SK-N-SH (cell line): Measurements from ENCODE around the gene AR. TPM values are rescaled to one million over a fixed set of nuclear protein-coding genes. Genes with fewer than 3 reads are reported as not detected.

ENCODE experiments used
- CTCF ChIA-PET: fragments of 300-600, 350-600 bp; formaldehyde crosslinking; extraction: SDS; loops from one replicate; lab custom pipeline; 2021; lab: Yijun Ruan, JAX
- POLR2A ChIA-PET: fragments of 350-600 bp; sonication (Branson Sonifier 250); formaldehyde crosslinking; extraction: SDS; loops from one replicate; lab custom pipeline; 2020; ENCODE audit warnings: antibody characterized with exemption, inconsistent platforms; lab: Yijun Ruan, JAX
- DNase-seq: peaks from one replicate; pipeline ENCODE4 v3.0.0; 2012
- H2AFZ ChIP-seq: fragments of 200-600 bp; sonication (generic); 2 replicates; pipeline ENCODE4 v1.8.1; 2016; ENCODE audit warnings: antibody characterized with exemption, mild to moderate bottlenecking, low read depth
- H3F3A ChIP-seq: fragments of 200-600 bp; sonication (generic); replicated peaks from 2 replicates; pipeline ENCODE3; 2016; ENCODE audit warnings: antibody characterized with exemption, mild to moderate bottlenecking; ENCODE audit not compliant: insufficient read depth
- H3K27ac ChIP-seq, 2 experiments: fragments of 200-500 bp in 1 of 2; fragments of 200-600 bp in 1 of 2; sonication (Bioruptor generic) in 1 of 2; sonication (generic), shearing (Covaris generic) in 1 of 2; 2 replicates each; pipeline versions ENCODE4 v1.5.1 to v1.6.1; 2014 to 2016; ENCODE audit warnings: low read depth in 2 of 2, inconsistent platforms in 1 of 2, low read length in 1 of 2, mild to moderate bottlenecking in 1 of 2, mixed read lengths in 1 of 2
- H3K27me3 ChIP-seq: fragments of 200-600 bp; sonication (generic), shearing (Covaris generic); 2 replicates; pipeline ENCODE4 v1.6.1; 2016; ENCODE audit warnings: mixed run types; ENCODE audit not compliant: insufficient read depth
- H3K36me3 ChIP-seq, 2 experiments: fragments of 200-500 bp in 1 of 2; fragments of 200-600 bp in 1 of 2; sonication (Bioruptor generic) in 1 of 2; sonication (generic) in 1 of 2; replicated peaks in 1 of 2; 2 replicates each; pipeline versions ENCODE3 to v1.5.1; 2014 to 2016; ENCODE audit warnings: low read length in 1 of 2, mild to moderate bottlenecking in 1 of 2; ENCODE audit not compliant: insufficient read depth in 2 of 2, control insufficient read depth in 1 of 2
- H3K4me1 ChIP-seq, 2 experiments: fragments of 200-500 bp in 1 of 2; fragments of 200-600 bp in 1 of 2; sonication (Bioruptor generic) in 1 of 2; sonication (generic), shearing (Covaris generic) in 1 of 2; 2 replicates each; pipeline versions ENCODE4 v1.5.1 to v1.6.1; 2014 to 2016; ENCODE audit warnings: low read depth in 1 of 2, low read length in 1 of 2, mixed run types in 1 of 2; ENCODE audit not compliant: insufficient read depth in 2 of 2, control insufficient read depth in 1 of 2
- H3K4me2 ChIP-seq: fragments of 200-600 bp; sonication (generic), shearing (Covaris generic); 2 replicates; pipeline ENCODE4 v1.6.1; 2017; ENCODE audit warnings: mixed run types
- H3K4me3 ChIP-seq, 2 experiments: fragments of 200-500 bp in 1 of 2; fragments of 200-600 bp in 1 of 2; sonication (Bioruptor generic) in 1 of 2; sonication (generic), shearing (Covaris generic) in 1 of 2; 2 replicates each; pipeline versions ENCODE4 v1.5.1 to v1.8.1; 2014 to 2016; ENCODE audit warnings: low read depth in 2 of 2, inconsistent platforms in 1 of 2, low read length in 1 of 2, mild to moderate bottlenecking in 1 of 2, mixed read lengths in 1 of 2, moderate library complexity in 1 of 2
- H3K79me2 ChIP-seq: fragments of 200-600 bp; sonication (generic); 2 replicates; pipeline ENCODE4 v1.8.1; 2017; ENCODE audit warnings: mild to moderate bottlenecking; ENCODE audit not compliant: insufficient read depth
- H3K9ac ChIP-seq: fragments of 200-600 bp; sonication (generic); 2 replicates; pipeline ENCODE4 v1.6.1; 2017; ENCODE audit warnings: mixed run types
- H3K9me2 ChIP-seq: fragments of 200-600 bp; sonication (generic); 2 replicates; pipeline ENCODE4 v1.6.1; 2017; ENCODE audit warnings: mixed run types
- H3K9me3 ChIP-seq: fragments of 200-600 bp; sonication (generic); 2 replicates; pipeline ENCODE4 v1.6.1; 2017; ENCODE audit warnings: mixed run types, mild to moderate bottlenecking, moderate library complexity
- H4K20me1 ChIP-seq: fragments of 200-600 bp; sonication (generic); 2 replicates; pipeline ENCODE4 v1.6.1; 2017; ENCODE audit warnings: mild to moderate bottlenecking, mixed run types; ENCODE audit not compliant: insufficient read depth
- CHD2 ChIP-seq: fragments of 150-350 bp; IDR thresholded peaks from 2 replicates; pipeline ENCODE4 v1.6.1; 2018; ENCODE audit warnings: low read length; ENCODE audit not compliant: partially characterized antibody
- CTCF ChIP-seq: fragments of 200-600 bp; sonication (generic); IDR thresholded peaks from 2 replicates; pipeline ENCODE4 v1.6.1; 2017; ENCODE audit warnings: antibody characterized with exemption, mild to moderate bottlenecking, moderate library complexity
- ELF1 ChIP-seq: IDR thresholded peaks from 2 replicates; pipeline ENCODE4 v1.4.0; 2012
- EZH2phosphoT487 ChIP-seq: fragments of 200-600 bp; sonication (generic); IDR thresholded peaks from 2 replicates; pipeline ENCODE4 v1.6.1; 2017; ENCODE audit warnings: low read depth, mixed run types, mild to moderate bottlenecking, antibody characterized with exemption, moderate library complexity, borderline replicate concordance
- FOSL2 ChIP-seq: IDR thresholded peaks from 2 replicates; pipeline ENCODE4 v1.4.0; 2012; ENCODE audit warnings: low read depth, mild to moderate bottlenecking, moderate library complexity, borderline replicate concordance
- FOXJ3 ChIP-seq: sonication (generic); formaldehyde crosslinking; IDR thresholded peaks from 2 replicates; pipeline ENCODE4 v1.5.1; 2020; ENCODE audit warnings: mild to moderate bottlenecking, missing genetic modification reagents
- FOXM1 ChIP-seq: IDR thresholded peaks from 2 replicates; pipeline ENCODE4 v1.4.0; 2012; ENCODE audit warnings: low read depth, mild to moderate bottlenecking
- MEF2A ChIP-seq: IDR thresholded peaks from 2 replicates; pipeline ENCODE4 v1.4.0; 2012; ENCODE audit warnings: low read depth, borderline replicate concordance
- NRF1 ChIP-seq: IDR thresholded peaks from 2 replicates; pipeline ENCODE4 v1.6.1; 2012; ENCODE audit warnings: low read depth, mild to moderate bottlenecking, low read length
- POLR2AphosphoS5 ChIP-seq: IDR thresholded peaks from 2 replicates; pipeline ENCODE4 v1.6.1; 2012; ENCODE audit warnings: low read depth, low read length
- RCOR1 ChIP-seq: fragments of 150-350 bp; IDR thresholded peaks from 2 replicates; pipeline ENCODE4 v1.6.1; 2017; ENCODE audit warnings: antibody characterized with exemption, low read length
- RFX5 ChIP-seq: IDR thresholded peaks from 2 replicates; pipeline ENCODE4 v1.6.1; 2012; ENCODE audit warnings: mild to moderate bottlenecking, improper control_type of control experiment, low read length
- SIN3A ChIP-seq: IDR thresholded peaks from 2 replicates; pipeline ENCODE4 v1.6.1; 2012; ENCODE audit warnings: low read depth, mild to moderate bottlenecking, low read length, moderate library complexity, borderline replicate concordance
- TAF1 ChIP-seq: IDR thresholded peaks from 2 replicates; pipeline ENCODE4 v1.6.1; 2012; ENCODE audit warnings: low read depth, mild to moderate bottlenecking, low read length, moderate library complexity, borderline replicate concordance
- TEAD4 ChIP-seq: IDR thresholded peaks from 2 replicates; pipeline ENCODE4 v1.4.0; 2012; ENCODE audit warnings: mild to moderate bottlenecking, borderline replicate concordance; ENCODE audit not compliant: insufficient read depth
- USF1 ChIP-seq: IDR thresholded peaks from 2 replicates; pipeline ENCODE4 v1.4.0; 2012; ENCODE audit warnings: low read depth, borderline replicate concordance
- ZBTB33 ChIP-seq: IDR thresholded peaks from 2 replicates; pipeline ENCODE4 v1.4.0; 2012; ENCODE audit warnings: low read depth, borderline replicate concordance
- WGBS: methylation state at CpG from one replicate; pipeline ENCODE4 v1.1.6; 2017; ENCODE audit warnings: low lambda C conversion rate; 5-methylcytosine and 5-hydroxymethylcytosine counted together
- polyA plus RNA-seq, 3 experiments: library from polyadenylated mRNA; depleted of rRNA; stranded (reverse); fragments of >200 nt; gene quantifications; 2 replicates each; pipeline ENCODE4 v1.2.3, GENCODE V29; 2012

AR gene
- polyA plus RNA-seq, 1 of the 3 experiments (the other 2 are of a cell fraction) = not detected

- H3K36me3 ChIP-seq = no peaks in the 10 kb centered on the region
- no peak overlapping the region for H3K9ac ChIP-seq
- H3K27ac ChIP-seq = no peak overlapping the region
- H2AFZ ChIP-seq = no peak overlapping the region
- no peak for DNase-seq
- CTCF ChIA-PET = no interaction called here
- no peaks in the 10 kb centered on the region for H3K79me2 ChIP-seq
- TF ChIP-seq SIN3A = no peak
- TF ChIP-seq ELF1 = no peak
- no peak for TF ChIP-seq NRF1
- TF ChIP-seq FOSL2 = no peak
- no peak for TF ChIP-seq USF1
- TF ChIP-seq CTCF = no peak
- no peak for TF ChIP-seq TEAD4
- no peak for TF ChIP-seq FOXJ3 (CRISPR knock-in tag)
- TF ChIP-seq CHD2 = no peak
- no peak for TF ChIP-seq RCOR1
- no peak for TF ChIP-seq EZH2phosphoT487
- TF ChIP-seq RFX5 = no peak
- TF ChIP-seq FOXM1 = no peak
- TF ChIP-seq TAF1 = no peak
- TF ChIP-seq MEF2A = no peak
- TF ChIP-seq ZBTB33 = no peak
- TF ChIP-seq POLR2AphosphoS5 = no peak
- no peak overlapping the region for H3K4me3 ChIP-seq
- WGBS = 7% methylated on average over 1 of the region's 1 CpG
- no peaks in the 10 kb centered on the region for H3K27me3 ChIP-seq
- no peaks in the 10 kb centered on the region for H3K4me1 ChIP-seq
- no peak overlapping the region for H3K4me2 ChIP-seq
- POLR2A ChIA-PET = no interaction called here
- H3K9me3 ChIP-seq = no peaks in the 10 kb centered on the region
- H4K20me1 ChIP-seq = no peaks in the 10 kb centered on the region
- H3K9me2 ChIP-seq = no peaks in the 10 kb centered on the region
- no peaks in the 10 kb centered on the region for H3F3A ChIP-seq
Measured at GRCh38 chrX:67607466-67607865, 63.6 kb downstream of the AR start.
